ENCODE data around the gene ARHGAP25.

GRCh38 chr2:68721482-68722101, 13.0 kb upstream of the ARHGAP25 start:
- no peak for TF ChIP-seq EGR1 (IDR thresholded peaks at IDR 0.05)
- no peak for TF ChIP-seq TEAD4 (IDR thresholded peaks at IDR 0.05)
- no peak for TF ChIP-seq MAX (IDR thresholded peaks at IDR 0.05)

Measured in Ishikawa (cell line).